Liver (tissue), 9 donors: ENCODE measurements around the gene QPCTL. TPM values are rescaled to one million over a fixed set of nuclear protein-coding genes. Genes with fewer than 3 reads are reported as not detected.
A peak's percentile ranks its signal among the peaks of the same experiment; 100 is the strongest.
"Not testable (repeated sequence)": the region's sequence is repeated elsewhere in the genome, so short reads cannot be mapped to it uniquely, and the experiment has no call there.

Source experiments
- DNase-seq: peaks from one replicate; pipeline ENCODE4 v3.0.0-alpha.2; 2017; ENCODE audit warnings: low spot score
- H3K27ac ChIP-seq, 2 donors: one replicate each; pipeline ENCODE4 v1.7.0; 2013; ENCODE audit warnings: inconsistent platforms in 2 of 2, low read length in 2 of 2, control low read depth in 1 of 2, low read depth in 1 of 2, mild to moderate bottlenecking in 1 of 2
- H3K27me3 ChIP-seq, 4 donors: one replicate each; pipeline versions ENCODE4 v1.6.1 to v1.7.0; 2013; ENCODE audit warnings: low read length in 3 of 4, inconsistent platforms in 1 of 4, mild to moderate bottlenecking in 1 of 4, moderate library complexity in 1 of 4; ENCODE audit not compliant: control insufficient read depth in 4 of 4, insufficient read depth in 4 of 4
- H3K36me3 ChIP-seq, 4 donors: one replicate each; pipeline versions ENCODE4 v1.6.1 to v1.7.0; 2013; ENCODE audit warnings: low read length in 3 of 4, mild to moderate bottlenecking in 3 of 4, low read depth in 1 of 4, moderate library complexity in 1 of 4; ENCODE audit not compliant: control insufficient read depth in 4 of 4, insufficient read depth in 3 of 4
- H3K4me1 ChIP-seq, 4 donors: one replicate each; pipeline versions ENCODE4 v1.6.1 to v1.7.0; 2013; ENCODE audit warnings: low read length in 3 of 4, mild to moderate bottlenecking in 3 of 4, moderate library complexity in 1 of 4; ENCODE audit not compliant: control insufficient read depth in 4 of 4, insufficient read depth in 4 of 4
- H3K4me3 ChIP-seq, 3 donors: one replicate each; pipeline versions ENCODE4 v1.6.1 to v1.7.0; 2013; ENCODE audit warnings: low read length in 3 of 3, control low read depth in 1 of 3, low read depth in 1 of 3, mild to moderate bottlenecking in 1 of 3
- H3K9ac ChIP-seq, 2 donors: one replicate each; pipeline ENCODE4 v1.7.0; 2013; ENCODE audit warnings: low read length in 2 of 2, mild to moderate bottlenecking in 2 of 2, moderate library complexity in 2 of 2, control low read depth in 1 of 2, low read depth in 1 of 2
- H3K9me3 ChIP-seq, 4 donors: one replicate each; pipeline versions ENCODE4 v1.6.1 to v1.7.0; 2013; ENCODE audit warnings: low read length in 3 of 4; ENCODE audit not compliant: control insufficient read depth in 4 of 4
- FOXA1 ChIP-seq: IDR thresholded peaks from 2 replicates; pipeline ENCODE4 v1.6.1; 2016; ENCODE audit warnings: antibody characterized with exemption
- HNF4A ChIP-seq, 2 donors: conservative IDR thresholded peaks; 2 replicates each; pipeline ENCODE4 v1.6.1; 2016; ENCODE audit warnings: antibody characterized with exemption in 2 of 2, mild to moderate bottlenecking in 2 of 2
- JUND ChIP-seq, 2 donors: IDR thresholded peaks; 2 replicates each; pipeline ENCODE4 v1.6.1; 2016; ENCODE audit warnings: antibody characterized with exemption in 2 of 2
- NR2F2 ChIP-seq: IDR thresholded peaks from 2 replicates; pipeline ENCODE4 v1.6.1; 2016; ENCODE audit warnings: antibody characterized with exemption
- RAD21 ChIP-seq, 2 donors: IDR thresholded peaks; 2 replicates each; pipeline ENCODE4 v1.6.1; 2016; ENCODE audit warnings: antibody characterized with exemption in 2 of 2, mild to moderate bottlenecking in 2 of 2
- TAF1 ChIP-seq: conservative IDR thresholded peaks from 2 replicates; pipeline ENCODE4 v1.6.1; 2016; ENCODE audit warnings: antibody characterized with exemption, mild to moderate bottlenecking
- YY1 ChIP-seq: IDR thresholded peaks from 2 replicates; pipeline ENCODE4 v1.6.1; 2016; ENCODE audit warnings: antibody characterized with exemption, mild to moderate bottlenecking
- WGBS: extraction: QIAGEN DNeasy Blood & Tissue Kit; methylation state at CpG from one replicate; pipeline ENCODE4 v1.1.7; 2013; 5-methylcytosine and 5-hydroxymethylcytosine counted together
- polyA plus RNA-seq, 2 donors: library from polyadenylated mRNA; stranded (reverse) in 1 of 2; unstranded in 1 of 2; fragments of 200-250 nt in 1 of 2; fragments of >200 nt in 1 of 2; fragmentation: Nextera tagmentation in 1 of 2; extraction: Ambion mirVana in 1 of 2; gene quantifications; one replicate each; pipeline versions ENCODE4 v1.2.1 to v1.2.3, GENCODE V29; 2013 to 2015
- total RNA-seq, 2 donors: library from RNA; depleted of rRNA; stranded (reverse); fragments of >200 nt; gene quantifications; one replicate each; pipeline ENCODE4 v1.2.3, GENCODE V29; 2014
- TF ChIP-seq, protein P1 (sequence below): IDR thresholded peaks from 2 replicates; pipeline ENCODE4 v1.6.1; 2016; ENCODE audit warnings: antibody characterized with exemption
- TF ChIP-seq, protein P2 (sequence below): IDR thresholded peaks from 2 replicates; pipeline ENCODE4 v1.6.1; 2016; ENCODE audit warnings: antibody characterized with exemption, mild to moderate bottlenecking
- donor health status: healthy.
- donor health status: healthy.
- donor health status: healthy.
- donor health status: healthy.
- donor health status: healthy.

QPCTL gene
- total and polyA plus RNA-seq, 4 donors = 2.9 to 6.1 (median 4.1) TPM

DNA sequence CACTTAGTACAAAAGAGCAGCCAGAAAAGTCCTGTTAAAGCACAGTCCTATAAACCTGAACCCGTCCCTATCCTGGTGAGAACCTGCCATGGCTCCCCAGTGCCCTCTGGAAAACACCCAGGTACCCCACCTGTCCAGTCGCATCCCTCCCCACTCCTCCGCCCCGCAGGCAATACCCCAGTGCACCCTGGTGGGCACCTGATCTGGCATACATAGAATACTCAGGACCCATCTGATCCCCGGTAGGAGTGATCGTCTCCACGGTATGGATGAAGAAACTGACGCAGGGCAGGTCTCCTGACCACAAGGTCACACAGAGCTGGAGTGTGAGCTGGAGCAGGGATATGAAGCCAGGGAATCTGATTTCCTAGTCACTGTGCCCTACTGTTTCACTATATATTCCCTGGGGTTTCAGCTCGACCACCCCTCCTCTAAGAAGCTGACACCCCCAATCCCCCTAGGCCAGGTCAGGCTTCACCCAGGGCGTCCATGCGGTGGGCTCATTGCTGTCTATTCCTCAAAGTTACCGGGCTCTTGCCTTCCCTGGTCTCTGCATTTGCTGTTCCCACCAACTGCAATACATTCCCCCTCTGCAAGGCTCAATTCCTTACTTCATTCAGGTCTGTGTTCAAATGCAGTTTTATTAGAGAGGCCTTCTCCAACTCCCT is 25.7 kb downstream of the QPCTL start:
- H3K4me1 ChIP-seq = peaks cover 5 to 25% (median 17%) of the 10 kb centered on the region in 4 donors
- no peak for TF ChIP-seq RAD21 (IDR thresholded peaks at IDR 0.05)
- TF ChIP-seq NR2F2 = no peak
- TF ChIP-seq, protein P1, sequence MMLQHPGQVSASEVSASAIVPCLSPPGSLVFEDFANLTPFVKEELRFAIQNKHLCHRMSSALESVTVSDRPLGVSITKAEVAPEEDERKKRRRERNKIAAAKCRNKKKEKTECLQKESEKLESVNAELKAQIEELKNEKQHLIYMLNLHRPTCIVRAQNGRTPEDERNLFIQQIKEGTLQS = no peak
- TF ChIP-seq, protein P2, sequence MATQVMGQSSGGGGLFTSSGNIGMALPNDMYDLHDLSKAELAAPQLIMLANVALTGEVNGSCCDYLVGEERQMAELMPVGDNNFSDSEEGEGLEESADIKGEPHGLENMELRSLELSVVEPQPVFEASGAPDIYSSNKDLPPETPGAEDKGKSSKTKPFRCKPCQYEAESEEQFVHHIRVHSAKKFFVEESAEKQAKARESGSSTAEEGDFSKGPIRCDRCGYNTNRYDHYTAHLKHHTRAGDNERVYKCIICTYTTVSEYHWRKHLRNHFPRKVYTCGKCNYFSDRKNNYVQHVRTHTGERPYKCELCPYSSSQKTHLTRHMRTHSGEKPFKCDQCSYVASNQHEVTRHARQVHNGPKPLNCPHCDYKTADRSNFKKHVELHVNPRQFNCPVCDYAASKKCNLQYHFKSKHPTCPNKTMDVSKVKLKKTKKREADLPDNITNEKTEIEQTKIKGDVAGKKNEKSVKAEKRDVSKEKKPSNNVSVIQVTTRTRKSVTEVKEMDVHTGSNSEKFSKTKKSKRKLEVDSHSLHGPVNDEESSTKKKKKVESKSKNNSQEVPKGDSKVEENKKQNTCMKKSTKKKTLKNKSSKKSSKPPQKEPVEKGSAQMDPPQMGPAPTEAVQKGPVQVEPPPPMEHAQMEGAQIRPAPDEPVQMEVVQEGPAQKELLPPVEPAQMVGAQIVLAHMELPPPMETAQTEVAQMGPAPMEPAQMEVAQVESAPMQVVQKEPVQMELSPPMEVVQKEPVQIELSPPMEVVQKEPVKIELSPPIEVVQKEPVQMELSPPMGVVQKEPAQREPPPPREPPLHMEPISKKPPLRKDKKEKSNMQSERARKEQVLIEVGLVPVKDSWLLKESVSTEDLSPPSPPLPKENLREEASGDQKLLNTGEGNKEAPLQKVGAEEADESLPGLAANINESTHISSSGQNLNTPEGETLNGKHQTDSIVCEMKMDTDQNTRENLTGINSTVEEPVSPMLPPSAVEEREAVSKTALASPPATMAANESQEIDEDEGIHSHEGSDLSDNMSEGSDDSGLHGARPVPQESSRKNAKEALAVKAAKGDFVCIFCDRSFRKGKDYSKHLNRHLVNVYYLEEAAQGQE = no peak
- TF ChIP-seq JUND (IDR thresholded peaks at IDR 0.05) = no peak
- TF ChIP-seq TAF1 = no peak
- no peaks in the 10 kb centered on the region for H3K9me3 ChIP-seq
- no peaks in the 10 kb centered on the region for H3K27me3 ChIP-seq
- 65% methylated on average over 12 of the region's 12 CpGs for WGBS
- DNase-seq = no peak
- peak overlapping the region; percentile 35 to 67 (median 55) for H3K4me3 ChIP-seq
- H3K36me3 ChIP-seq = peaks cover 0 to 3% (median under 1%) of the 10 kb centered on the region in 4 donors
- peak overlapping the region; percentile 92 to 96 for H3K27ac ChIP-seq
- peak overlapping the region; percentile 61 to 97 for H3K9ac ChIP-seq

DNA sequence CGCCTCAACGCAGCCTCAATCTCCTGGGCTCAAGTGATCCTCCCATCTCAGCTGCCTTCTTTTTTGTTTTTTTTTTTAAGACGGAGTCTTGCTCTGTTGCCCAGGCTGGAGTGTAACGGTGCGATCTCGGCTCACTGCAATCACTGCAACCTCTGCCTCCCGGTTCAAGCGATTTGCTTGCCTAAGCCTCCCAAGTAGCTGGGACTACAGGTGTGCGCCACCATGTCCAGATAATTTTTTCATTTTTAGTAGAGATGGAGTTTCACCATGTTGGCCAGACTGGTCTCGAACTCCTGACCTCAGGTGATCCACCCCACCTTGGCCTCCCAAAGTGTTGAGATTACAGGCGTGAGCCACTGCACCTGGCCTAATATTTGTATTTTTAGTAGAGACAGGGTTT is 27.6 kb downstream of the QPCTL start:
- H3K9me3 ChIP-seq, H3K27me3 ChIP-seq, H3K9ac ChIP-seq, H3K36me3 ChIP-seq, H3K4me3 ChIP-seq, DNase-seq: not testable (repeated sequence)
- peaks cover 5 to 25% (median 17%) of the 10 kb centered on the region in 4 donors for H3K4me1 ChIP-seq
- peak overlapping the region; percentile 74 to 88 for H3K27ac ChIP-seq
- WGBS = 97% methylated on average over 11 of the region's 11 CpGs

DNA sequence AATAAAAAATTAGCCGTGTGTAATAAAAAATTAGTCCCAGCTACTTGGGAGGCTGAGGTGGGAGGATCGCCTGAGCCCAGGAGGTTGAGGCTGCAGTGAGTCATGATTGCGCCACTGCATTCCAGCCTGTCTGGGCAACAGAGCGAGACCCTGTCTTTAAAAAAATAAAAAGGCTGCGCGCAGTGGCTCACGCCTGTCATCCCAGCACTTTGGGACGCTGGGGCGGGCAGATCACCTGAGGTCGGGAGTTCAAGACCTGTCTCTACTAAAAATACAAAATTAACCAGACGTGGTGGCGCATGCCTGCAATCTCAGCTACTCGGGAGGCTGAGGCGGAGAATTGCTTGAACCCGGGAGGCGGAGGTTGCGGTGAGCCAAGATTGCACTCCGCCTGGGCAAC is 36.2 kb downstream of the QPCTL start:
- H3K4me3 ChIP-seq, H3K27me3 ChIP-seq, H3K36me3 ChIP-seq, H3K9ac ChIP-seq, DNase-seq, H3K9me3 ChIP-seq, H3K27ac ChIP-seq: not testable (repeated sequence)
- WGBS = 97% methylated on average over 18 of the region's 18 CpGs
- peaks cover 0 to 18% (median 8%) of the 10 kb centered on the region in 4 donors for H3K4me1 ChIP-seq

DNA sequence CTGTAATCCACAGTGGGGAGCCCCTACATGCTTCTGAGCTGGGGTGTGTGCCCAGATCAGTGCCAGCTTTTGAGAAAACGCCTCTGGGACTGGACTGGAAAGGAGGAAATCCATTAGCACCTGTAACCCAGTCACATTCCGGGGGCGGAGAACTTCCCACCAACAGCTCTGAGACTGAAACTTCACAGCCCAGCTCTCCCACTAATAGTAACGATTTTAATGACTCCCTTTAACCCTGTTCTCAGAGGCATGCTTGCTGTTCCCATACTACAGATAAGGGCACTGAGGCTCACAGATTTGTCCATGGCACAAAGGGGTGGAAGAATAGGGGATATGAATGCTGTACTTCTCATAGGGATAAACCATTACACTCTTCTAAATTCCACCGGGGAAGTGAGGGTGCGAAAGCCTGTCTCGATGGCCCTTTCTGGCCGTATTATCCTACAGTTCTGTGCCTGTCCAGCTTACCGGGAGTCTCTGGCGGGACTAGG is 37.4 kb downstream of the QPCTL start:
- peak overlapping the region; percentile 42 to 69 for H3K9ac ChIP-seq
- TF ChIP-seq NR2F2 (no peak), YY1 (no peak), HNF4A (conservative IDR thresholded peaks at IDR 0.05) (no peak), FOXA1 (no peak)
- DNase-seq = no peak
- 9% methylated on average over 10 of the region's 10 CpGs for WGBS
- H3K9me3 ChIP-seq = no peaks in the 10 kb centered on the region
- peak overlapping the region in 1 of 2 donors; percentile 35 for H3K27ac ChIP-seq
- H3K36me3 ChIP-seq = peaks cover 0 to 1% (median 0%) of the 10 kb centered on the region in 4 donors
- H3K4me3 ChIP-seq = peak overlapping the region; percentile 66 to 94 (median 80)
- no peaks in the 10 kb centered on the region for H3K27me3 ChIP-seq
- H3K4me1 ChIP-seq = peaks cover 0 to 18% (median 8%) of the 10 kb centered on the region in 4 donors
